Endothelial cell of umbilical vein (primary cell): Measurements from ENCODE around the gene SCGB3A1. TPM values are rescaled to one million over a fixed set of nuclear protein-coding genes. Genes with fewer than 3 reads are reported as not detected.

Source experiments
- BruUV-seq: library from RNA; stranded (reverse); fragments of 400-500 nt; replicated peaks from 2 replicates; lab custom pipeline; 2021; lab: Mats Ljungman, UMichigan
- CTCF ChIA-PET: fragments of 300-600, 350-600 bp; sonication (Branson Sonifier 250); formaldehyde crosslinking; loops from one replicate; lab custom pipeline; 2021; ENCODE audit warnings: antibody characterized with exemption, inconsistent platforms; lab: Charles Lee
- POLR2A ChIA-PET: fragments of 300-600, 350-600 bp; sonication (Branson Sonifier 250); formaldehyde crosslinking; loops from one replicate; lab custom pipeline; 2021; ENCODE audit warnings: antibody characterized with exemption, inconsistent platforms; lab: Charles Lee
- DNase-seq: peaks from one replicate; pipeline ENCODE4 v3.0.0-alpha.2; 2011; ENCODE audit warnings: low read depth, low spot score
- FAIRE-seq: peaks from 2 replicates; lab custom pipeline; 2011; peaks lifted over from hg19 to GRCh38; lab: Jason Lieb, UNC
- H2AFZ ChIP-seq: 2 replicates; pipeline ENCODE4 v1.6.0; 2012; ENCODE audit warnings: low read depth, low read length, control low read depth, inconsistent platforms
- H3K27ac ChIP-seq: 2 replicates; pipeline ENCODE4 v1.5.1; 2011; ENCODE audit warnings: low read depth, mild to moderate bottlenecking, control low read depth, low read length, moderate library complexity; ENCODE audit not compliant: insufficient read depth
- H3K27me3 ChIP-seq, 2 experiments: 2 replicates each; pipeline versions ENCODE4 v1.6.0 to v1.6.1; 2011; ENCODE audit warnings: low read length in 2 of 2, mixed read lengths in 1 of 2; ENCODE audit not compliant: control insufficient read depth in 2 of 2, insufficient read depth in 2 of 2
- H3K36me3 ChIP-seq, 2 experiments: 2 replicates in 1 of 2; 3 replicates in 1 of 2; pipeline ENCODE4 v1.5.1; 2011; ENCODE audit warnings: low read length in 2 of 2, mild to moderate bottlenecking in 1 of 2, moderate library complexity in 1 of 2; ENCODE audit not compliant: control insufficient read depth in 2 of 2, insufficient read depth in 2 of 2; ENCODE audit errors: extremely low read depth in 1 of 2
- H3K4me1 ChIP-seq: 3 replicates; pipeline ENCODE4 v1.5.1; 2011; ENCODE audit warnings: mild to moderate bottlenecking, low read length; ENCODE audit not compliant: control insufficient read depth, insufficient read depth; ENCODE audit errors: extremely low read depth
- H3K4me2 ChIP-seq: 2 replicates; pipeline ENCODE4 v1.6.1; 2011; ENCODE audit warnings: low read length, control low read depth, mixed read lengths; ENCODE audit not compliant: insufficient read depth
- H3K4me3 ChIP-seq, 3 experiments: fragments of 200-600 bp in 1 of 3; sonication (generic), shearing (Covaris generic) in 1 of 3; replicated peaks in 1 of 3; 2 replicates each; pipeline ENCODE4 v1.5.1; 2011 to 2016; ENCODE audit warnings: control low read depth in 3 of 3, low read length in 3 of 3, mild to moderate bottlenecking in 2 of 3, inconsistent platforms in 1 of 3, low read depth in 1 of 3, moderate library complexity in 1 of 3; ENCODE audit not compliant: insufficient read depth in 1 of 3
- H3K79me2 ChIP-seq: 2 replicates; pipeline ENCODE4 v1.6.0; 2012; ENCODE audit warnings: low read length, inconsistent platforms; ENCODE audit not compliant: control insufficient read depth, insufficient read depth
- H3K9ac ChIP-seq: replicated peaks from 2 replicates; pipeline ENCODE3; 2011; ENCODE audit warnings: low read length, control low read depth; ENCODE audit not compliant: insufficient read depth; ENCODE audit errors: extremely low read depth
- H3K9me1 ChIP-seq: replicated peaks from 3 replicates; pipeline ENCODE4 v1.6.0; 2011; ENCODE audit warnings: mild to moderate bottlenecking, low read length; ENCODE audit not compliant: control insufficient read depth, insufficient read depth; ENCODE audit errors: extremely low read depth
- H3K9me3 ChIP-seq: replicated peaks from 2 replicates; pipeline ENCODE4 v1.5.1; 2012; ENCODE audit warnings: low read length, inconsistent platforms; ENCODE audit not compliant: control insufficient read depth, insufficient read depth
- H4K20me1 ChIP-seq: replicated peaks from 2 replicates; pipeline ENCODE3; 2011; ENCODE audit warnings: mild to moderate bottlenecking, low read length; ENCODE audit not compliant: control insufficient read depth, insufficient read depth; ENCODE audit errors: extremely low read depth
- EZH2 ChIP-seq: IDR thresholded peaks from 2 replicates; pipeline ENCODE4 v1.6.1; 2012; ENCODE audit warnings: borderline replicate concordance, low read depth, mild to moderate bottlenecking, moderate library complexity, low read length, inconsistent platforms; ENCODE audit not compliant: severe bottlenecking
- FOS ChIP-seq: IDR thresholded peaks from 2 replicates; pipeline ENCODE4 v1.6.1; 2011; ENCODE audit warnings: mild to moderate bottlenecking, low read length, moderate library complexity, borderline replicate concordance; ENCODE audit not compliant: insufficient read depth
- GATA2 ChIP-seq: IDR thresholded peaks from 2 replicates; pipeline ENCODE4 v1.7.0; 2011; ENCODE audit warnings: low read depth, mild to moderate bottlenecking, moderate library complexity, mixed read lengths, low read length; ENCODE audit not compliant: insufficient read length, insufficient read depth
- JUN ChIP-seq: IDR thresholded peaks from 2 replicates; pipeline ENCODE4 v1.6.1; 2011; ENCODE audit warnings: borderline replicate concordance, low read depth; ENCODE audit not compliant: insufficient read length, insufficient read depth
- POLR2A ChIP-seq: IDR thresholded peaks from 2 replicates; pipeline ENCODE4 v1.6.1; 2012; ENCODE audit warnings: low read depth, mild to moderate bottlenecking, control low read depth, low read length
- POLR2AphosphoS5 ChIP-seq: IDR thresholded peaks from 2 replicates; pipeline ENCODE4 v1.6.1; 2012; ENCODE audit warnings: low read depth, mild to moderate bottlenecking, control low read depth, low read length, moderate library complexity; ENCODE audit not compliant: insufficient read depth
- dilution Hi-C: fragments of 300-500 bp; cut with MboI; formaldehyde crosslinking; loops from one replicate; pipeline ENCODE4 v1.15.0; 2019; ENCODE audit warnings: low sequenced_read_pairs; ENCODE audit not compliant: extremely low pct_ligation_motif_present
- intact Hi-C: fragments of 100-400 bp; cut with micrococcal nuclease; formaldehyde crosslinking; loops from one replicate; pipeline ENCODE4 v1.10.0; 2022
- polyA plus RNA-seq, 4 experiments: library from polyadenylated mRNA; depleted of rRNA in 3 of 4; stranded (reverse) in 3 of 4; unstranded in 1 of 4; fragments of >200 nt; gene quantifications; 2 replicates each; pipeline versions ENCODE4 v1.2.1 to v1.2.3, GENCODE V29; 2011 to 2012; ENCODE audit warnings: missing spikeins in 1 of 4
- total RNA-seq: library from RNA; stranded (reverse); gene quantifications from 2 replicates; pipeline ENCODE4 v1.2.3, GENCODE V29; 2021
- TF ChIP-seq, protein P1 (sequence below): IDR thresholded peaks from 2 replicates; pipeline ENCODE4 v1.6.1; 2011; ENCODE audit not compliant: insufficient read depth, insufficient read length

Gene SCGB3A1
- total and polyA plus RNA-seq, 2 donors (not counting 3 experiments of a cell fraction or from before 2014, with no cell fraction given) = 0.73 TPM; not detected in 1

- Histone ChIP-seq H3K9me1 (no peaks in the 10 kb centered on the region), H3K4me1 (no peaks in the 10 kb centered on the region), H3K36me3 (no peaks in the 10 kb centered on the region), H3K4me2 (no peak overlapping the region), H4K20me1 (no peaks in the 10 kb centered on the region), H3K9ac (no peak overlapping the region), H3K27me3 (peaks cover 15 to 21% of the 10 kb centered on the region in 2 experiments), H3K4me3 (no peak overlapping the region), H2AFZ (no peak overlapping the region), H3K9me3 (no peaks in the 10 kb centered on the region), H3K79me2 (no peaks in the 10 kb centered on the region), H3K27ac (no peak overlapping the region)
- no peak for FAIRE-seq
- ChIA-PET POLR2A (no interaction called here), CTCF (interaction anchor here (1.5 kb wide), 1 partner anchor 20 kb away, joined by 3 read pairs; no protein-coding TSS in a partner anchor)
- intact Hi-C loops (no loop called here), dilution Hi-C loops (no loop called here)
- no peak for DNase-seq
- TF ChIP-seq, protein P1, sequence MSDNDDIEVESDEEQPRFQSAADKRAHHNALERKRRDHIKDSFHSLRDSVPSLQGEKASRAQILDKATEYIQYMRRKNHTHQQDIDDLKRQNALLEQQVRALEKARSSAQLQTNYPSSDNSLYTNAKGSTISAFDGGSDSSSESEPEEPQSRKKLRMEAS = no peak
- TF ChIP-seq FOS (no peak), POLR2A (no peak), JUN (no peak), POLR2AphosphoS5 (no peak), EZH2 (no peak)
- no TSS peak for BruUV-seq
These were observed 5.1 kb downstream of the SCGB3A1 start for GRCh38 chr5:180586204-180586603.

- intact Hi-C loops = no loop called here
- Histone ChIP-seq H3K27ac (no peak overlapping the region), H3K4me1 (no peaks in the 10 kb centered on the region), H3K9me1 (no peaks in the 10 kb centered on the region), H3K27me3 (peaks cover 0 to 3% of the 10 kb centered on the region in 2 experiments), H3K9me3 (no peaks in the 10 kb centered on the region), H3K9ac (no peak overlapping the region), H2AFZ (no peak overlapping the region), H3K4me2 (no peak overlapping the region), H4K20me1 (no peaks in the 10 kb centered on the region), H3K36me3 (no peaks in the 10 kb centered on the region), H3K79me2 (no peaks in the 10 kb centered on the region), H3K4me3 (no peak overlapping the region)
- CTCF ChIA-PET = no interaction called here
- no peak for FAIRE-seq
- POLR2A ChIA-PET = no interaction called here
- DNase-seq = no peak
- TF ChIP-seq POLR2A (no peak), GATA2 (no peak)
- dilution Hi-C loops = no loop called here
- no TSS peak for BruUV-seq
These were observed 7.6 kb downstream of the SCGB3A1 start for GRCh38 chr5:180583738-180584137.
